Parathyroid adenoma (tissue), 2 donors: ENCODE results near the gene TMEM62.
"Not testable (repeated sequence)": the region's sequence is repeated elsewhere in the genome, so short reads cannot be mapped to it uniquely, and the experiment has no call there.

Source experiments
- H2AFZ ChIP-seq: fragments of 300-600 bp; sonication (generic); one replicate; pipeline ENCODE4 v1.7.0; 2017; ENCODE audit warnings: antibody characterized with exemption, mild to moderate bottlenecking
- H3K27ac ChIP-seq: fragments of 300-600 bp; sonication (generic); one replicate; pipeline ENCODE4 v1.7.0; 2017
- H3K27me3 ChIP-seq: fragments of 300-600 bp; sonication (generic); one replicate; pipeline ENCODE4 v1.7.0; 2017; ENCODE audit warnings: low read length; ENCODE audit not compliant: control insufficient read depth, insufficient read depth
- H3K36me3 ChIP-seq: fragments of 300-600 bp; sonication (generic); one replicate; pipeline ENCODE4 v1.7.0; 2017; ENCODE audit warnings: low read length; ENCODE audit not compliant: control insufficient read depth, insufficient read depth
- H3K4me1 ChIP-seq: fragments of 300-600 bp; sonication (generic); one replicate; pipeline ENCODE4 v1.7.0; 2017; ENCODE audit warnings: control low read depth
- H3K4me2 ChIP-seq: fragments of 300-600 bp; sonication (generic); one replicate; pipeline ENCODE4 v1.7.0; 2017; ENCODE audit warnings: low read length
- H3K4me3 ChIP-seq: fragments of 300-600 bp; sonication (generic); one replicate; pipeline ENCODE4 v1.7.0; 2017; ENCODE audit warnings: low read depth, low read length
- H3K79me2 ChIP-seq: fragments of 300-600 bp; sonication (generic); one replicate; pipeline ENCODE4 v1.7.0; 2017; ENCODE audit warnings: control low read depth
- H3K9ac ChIP-seq: fragments of 300-600 bp; sonication (generic); one replicate; pipeline ENCODE4 v1.7.0; 2017; ENCODE audit warnings: mild to moderate bottlenecking
- H3K9me3 ChIP-seq: fragments of 300-600 bp; sonication (generic); one replicate; pipeline ENCODE4 v1.7.0; 2017; ENCODE audit warnings: low read length; ENCODE audit not compliant: control insufficient read depth
- TF ChIP-seq, protein P1 (sequence below): fragments of 300-600 bp; sonication (generic); IDR thresholded peaks from one replicate; pipeline ENCODE4 v1.7.0; 2017; ENCODE audit warnings: antibody characterized with exemption, mild to moderate bottlenecking
- donor health status: primary hyperparathyroidism.

TMEM62 gene

DNA sequence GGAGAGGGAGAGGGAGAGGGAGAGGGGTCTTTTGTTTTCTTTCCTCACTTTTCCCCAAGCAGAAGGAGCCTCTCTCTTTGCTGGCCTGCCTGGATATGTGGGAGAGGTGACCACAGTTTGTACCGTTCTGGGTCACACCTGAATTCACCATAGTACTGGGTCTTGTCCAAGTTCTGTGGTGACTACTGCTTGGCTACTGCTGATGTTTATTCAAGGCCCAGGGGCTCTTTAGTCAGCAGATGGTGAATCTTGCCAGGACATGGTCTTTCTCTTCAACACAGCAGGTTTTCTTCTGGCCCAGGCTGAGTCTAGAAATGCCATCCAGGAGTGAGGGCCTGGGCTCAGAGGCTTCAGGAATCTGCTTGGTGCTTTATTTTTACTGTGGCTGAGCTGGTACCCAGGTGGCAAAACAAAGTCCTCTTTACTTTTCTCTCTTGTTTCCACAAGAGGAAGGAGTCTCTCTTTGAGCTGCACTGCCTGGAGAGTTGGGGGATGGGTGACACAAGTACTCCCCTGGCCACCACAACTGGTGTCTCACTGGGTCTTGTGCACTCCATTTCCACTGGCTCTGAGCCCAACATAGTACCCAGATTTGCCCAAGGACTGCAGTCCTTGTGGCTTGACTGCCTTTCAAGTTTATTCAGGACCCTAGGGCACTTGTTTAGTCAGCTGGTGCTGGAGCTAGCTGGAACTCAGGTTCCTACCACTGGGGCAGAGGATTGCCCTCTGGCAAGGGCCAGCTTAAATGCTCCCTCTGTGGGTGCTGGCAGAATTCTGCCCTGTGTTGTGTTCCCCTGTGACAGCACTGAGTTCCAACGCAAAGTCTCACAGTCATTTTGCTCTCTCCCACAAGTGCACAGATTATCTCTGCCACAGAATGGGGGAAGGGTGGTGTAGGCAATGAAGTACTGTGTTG lies 35.1 kb downstream of the TMEM62 start:
- H3K4me1 ChIP-seq = no peaks in the 10 kb centered on the region
- H2AFZ ChIP-seq = no peak overlapping the region
- no peaks in the 10 kb centered on the region for H3K79me2 ChIP-seq
- no peaks in the 10 kb centered on the region for H3K9me3 ChIP-seq
- TF ChIP-seq, protein P1, sequence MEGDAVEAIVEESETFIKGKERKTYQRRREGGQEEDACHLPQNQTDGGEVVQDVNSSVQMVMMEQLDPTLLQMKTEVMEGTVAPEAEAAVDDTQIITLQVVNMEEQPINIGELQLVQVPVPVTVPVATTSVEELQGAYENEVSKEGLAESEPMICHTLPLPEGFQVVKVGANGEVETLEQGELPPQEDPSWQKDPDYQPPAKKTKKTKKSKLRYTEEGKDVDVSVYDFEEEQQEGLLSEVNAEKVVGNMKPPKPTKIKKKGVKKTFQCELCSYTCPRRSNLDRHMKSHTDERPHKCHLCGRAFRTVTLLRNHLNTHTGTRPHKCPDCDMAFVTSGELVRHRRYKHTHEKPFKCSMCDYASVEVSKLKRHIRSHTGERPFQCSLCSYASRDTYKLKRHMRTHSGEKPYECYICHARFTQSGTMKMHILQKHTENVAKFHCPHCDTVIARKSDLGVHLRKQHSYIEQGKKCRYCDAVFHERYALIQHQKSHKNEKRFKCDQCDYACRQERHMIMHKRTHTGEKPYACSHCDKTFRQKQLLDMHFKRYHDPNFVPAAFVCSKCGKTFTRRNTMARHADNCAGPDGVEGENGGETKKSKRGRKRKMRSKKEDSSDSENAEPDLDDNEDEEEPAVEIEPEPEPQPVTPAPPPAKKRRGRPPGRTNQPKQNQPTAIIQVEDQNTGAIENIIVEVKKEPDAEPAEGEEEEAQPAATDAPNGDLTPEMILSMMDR = no peak
- no peaks in the 10 kb centered on the region for H3K36me3 ChIP-seq
- no peak overlapping the region for H3K27ac ChIP-seq
- no peaks in the 10 kb centered on the region for H3K27me3 ChIP-seq
- no peak overlapping the region for H3K9ac ChIP-seq
- no peak overlapping the region for H3K4me3 ChIP-seq
- H3K4me2 ChIP-seq = no peak overlapping the region

DNA sequence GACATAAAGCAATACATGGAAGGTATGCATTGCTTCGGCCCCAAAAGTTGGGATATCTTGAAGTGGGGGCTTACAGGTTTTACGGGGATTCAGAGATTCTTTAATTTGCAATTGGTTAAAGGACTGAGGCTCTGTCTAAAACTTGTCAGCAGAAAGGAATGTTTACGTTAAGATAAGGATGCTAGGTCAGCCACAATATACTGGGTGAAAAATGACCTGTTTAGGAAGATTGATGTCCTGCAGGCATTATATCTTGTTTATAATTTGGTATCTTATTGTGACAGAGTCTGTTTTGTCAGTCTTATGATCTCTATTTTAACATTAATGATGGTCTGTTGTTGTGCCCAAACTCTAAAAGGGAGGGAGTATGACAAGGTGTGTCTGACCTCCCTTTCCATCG lies 36.5 kb downstream of the TMEM62 start:
- Histone ChIP-seq H3K36me3 (no peaks in the 10 kb centered on the region), H3K27ac (no peak overlapping the region)
- TF ChIP-seq, protein P1 = no peak

DNA sequence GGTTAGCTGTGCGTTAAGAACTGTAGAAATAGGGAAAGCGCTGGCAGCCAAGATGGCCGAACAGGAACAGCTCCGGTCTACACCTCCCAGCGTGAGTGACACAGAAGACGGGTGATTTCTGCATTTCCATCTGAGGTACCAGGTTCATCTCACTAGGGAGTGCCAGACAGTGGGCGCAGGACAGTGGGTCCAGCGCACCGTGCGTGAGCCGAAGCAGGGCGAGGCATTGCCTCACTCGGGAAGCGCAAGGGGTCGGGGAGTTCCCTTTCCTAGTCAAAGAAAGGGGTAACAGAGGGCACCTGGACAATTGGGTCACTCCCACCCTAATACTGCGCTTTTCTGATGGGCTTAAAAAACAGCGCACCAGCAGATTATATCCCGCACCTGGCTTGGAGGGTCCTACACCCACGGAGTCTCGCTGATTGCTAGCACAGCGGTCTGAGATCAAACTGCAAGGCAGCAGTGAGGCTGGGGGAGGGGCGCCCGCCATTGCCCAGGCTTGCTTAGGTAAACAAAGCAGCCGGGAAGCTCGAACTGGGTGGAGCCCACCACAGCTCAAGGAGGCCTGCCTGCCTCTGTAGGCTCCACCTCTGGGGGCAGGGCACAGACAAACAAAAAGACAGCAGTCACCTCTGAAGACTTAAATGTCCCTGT lies 42.4 kb downstream of the TMEM62 start:
- H3K9ac ChIP-seq, H3K4me3 ChIP-seq, H3K27ac ChIP-seq, H3K79me2 ChIP-seq, H3K36me3 ChIP-seq, H3K27me3 ChIP-seq, H3K9me3 ChIP-seq, H3K4me2 ChIP-seq, H2AFZ ChIP-seq, H3K4me1 ChIP-seq: not testable (repeated sequence)

More for the DNA sequence above, 36.5 kb downstream of the TMEM62 start:
- H3K9me3 ChIP-seq = no peaks in the 10 kb centered on the region
- no peaks in the 10 kb centered on the region for H3K27me3 ChIP-seq
- H3K4me2 ChIP-seq = no peak overlapping the region
- H3K4me1 ChIP-seq = no peaks in the 10 kb centered on the region
- H3K4me3 ChIP-seq = no peak overlapping the region
- H2AFZ ChIP-seq = no peak overlapping the region
- H3K9ac ChIP-seq = no peak overlapping the region
- no peaks in the 10 kb centered on the region for H3K79me2 ChIP-seq

DNA sequence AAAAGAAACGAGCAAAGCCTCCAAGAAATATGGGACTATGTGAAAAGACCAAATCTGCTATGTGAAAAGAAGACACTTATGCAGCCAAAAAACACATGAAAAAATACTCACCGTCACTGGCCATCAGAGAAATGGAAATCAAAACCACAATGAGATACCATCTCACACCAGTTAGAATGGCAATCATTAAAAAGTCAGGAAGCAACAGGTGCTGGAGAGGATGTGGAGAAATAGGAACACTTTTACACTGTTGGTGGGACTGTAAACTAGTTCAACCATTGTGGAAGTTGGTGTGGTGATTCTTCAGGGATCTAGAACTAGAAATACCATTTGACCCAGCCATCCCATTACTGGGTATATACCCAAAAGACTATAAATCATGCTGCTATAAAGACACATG lies 43.8 kb downstream of the TMEM62 start:
- not testable (repeated sequence) for H3K4me2 ChIP-seq, H3K36me3 ChIP-seq, H3K9ac ChIP-seq

DNA sequence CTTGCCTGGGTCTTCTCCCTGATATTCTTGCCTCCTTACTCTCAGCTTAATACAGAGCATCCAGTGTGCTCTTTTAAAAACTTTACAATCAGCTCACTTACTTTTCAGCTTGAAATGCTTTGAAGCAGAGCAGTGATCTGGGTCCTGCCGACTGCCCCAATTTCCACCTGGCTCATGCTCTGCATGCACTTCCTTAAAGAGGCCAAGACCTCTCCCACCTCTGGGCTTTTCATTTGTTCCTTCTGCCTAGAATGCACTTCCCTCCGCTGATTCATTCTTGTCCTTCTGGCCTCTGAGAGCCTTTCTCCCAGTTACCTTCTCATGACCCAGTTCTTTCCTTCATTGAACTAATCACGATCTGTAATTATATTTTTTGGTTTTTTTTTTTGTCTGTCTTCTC lies 49.9 kb downstream of the TMEM62 start:
- Histone ChIP-seq H3K4me3 (no peak overlapping the region), H2AFZ (no peak overlapping the region), H3K79me2 (no peaks in the 10 kb centered on the region), H3K4me1 (no peaks in the 10 kb centered on the region), H3K9me3 (no peaks in the 10 kb centered on the region), H3K4me2 (no peak overlapping the region), H3K27ac (no peak overlapping the region), H3K9ac (no peak overlapping the region), H3K27me3 (no peaks in the 10 kb centered on the region), H3K36me3 (no peaks in the 10 kb centered on the region)
- TF ChIP-seq, protein P1 = no peak

More for the DNA sequence above, 43.8 kb downstream of the TMEM62 start:
- not testable (repeated sequence) for H3K27me3 ChIP-seq, H2AFZ ChIP-seq, H3K9me3 ChIP-seq, H3K79me2 ChIP-seq, H3K27ac ChIP-seq, H3K4me3 ChIP-seq, H3K4me1 ChIP-seq
